ENCODE measurements around the gene SLC41A3. TPM values are rescaled to one million over a fixed set of nuclear protein-coding genes. Genes with fewer than 3 reads are reported as not detected.

Gene SLC41A3
- total and polyA plus RNA-seq, 10 of the 15 experiments (the other 5 are each of a cell fraction or from before 2014, with no cell fraction given): 8.3 to 29.5 (median 16.7) TPM

DNA sequence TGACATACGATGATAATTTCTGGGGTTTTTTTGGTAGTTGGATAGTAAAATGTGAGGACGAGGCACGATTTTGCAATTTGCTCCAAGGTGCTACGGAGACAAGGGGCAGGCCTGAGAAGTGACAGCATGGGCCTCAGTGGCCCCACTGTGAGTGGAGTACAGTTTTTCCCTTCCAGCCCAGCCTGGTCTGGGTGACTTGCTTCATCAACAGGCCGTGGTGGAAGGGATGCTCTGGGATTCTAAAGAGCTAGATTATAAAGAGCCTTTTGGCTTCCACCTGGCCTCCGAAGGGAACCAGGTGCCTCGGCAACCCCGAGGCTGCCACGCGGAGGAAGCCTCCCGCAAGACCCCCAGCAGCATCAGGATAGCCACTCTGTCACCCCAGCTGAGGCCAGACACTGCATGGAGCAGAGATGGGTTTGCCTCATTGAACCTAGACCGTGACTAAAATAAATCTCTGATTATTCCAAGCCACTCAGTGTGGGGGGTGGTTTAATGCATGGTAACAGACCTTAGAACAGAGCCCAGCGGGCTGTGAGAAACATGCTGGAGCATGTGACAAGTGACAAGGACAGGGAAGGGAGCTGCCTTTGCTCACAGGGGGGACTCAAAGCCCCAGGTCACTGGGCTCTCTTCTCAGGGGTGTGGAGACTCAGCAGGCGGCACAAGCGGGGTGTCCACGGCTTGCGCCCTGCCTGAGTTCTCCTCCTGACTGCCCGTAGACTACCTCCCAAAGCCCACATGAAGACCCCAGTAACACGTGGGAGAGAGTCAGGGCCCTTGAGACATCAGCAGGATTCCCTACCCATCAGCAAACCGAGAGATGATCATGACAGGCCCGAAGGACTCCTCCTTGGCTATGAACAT lies 22.6 kb upstream of the SLC41A3 start:
- Histone ChIP-seq H3K79me2 (ENCODE audit: control insufficient read depth, insufficient read depth, low read length) (no peaks in the 10 kb centered on the region), H3K9ac (ENCODE audit: control insufficient read depth, insufficient read depth, low read length) (no peak overlapping the region), H3K4me3 (no peak overlapping the region), H3K4me1 (ENCODE audit: control insufficient read depth, insufficient read depth, low read length) (no peaks in the 10 kb centered on the region), H3K27ac (ENCODE audit: control insufficient read depth, insufficient read depth) (no peak overlapping the region), H3K36me3 (ENCODE audit: control insufficient read depth in 2 of 2, insufficient read depth in 2 of 2, low read length in 1 of 2) (no peaks in the 10 kb centered on the region), H3K9me3 (replicated peaks; ENCODE audit: control insufficient read depth, insufficient read depth, low read length) (no peaks in the 10 kb centered on the region), H3K27me3 (replicated peaks in 1 of 2; ENCODE audit: control insufficient read depth in 2 of 2, insufficient read depth in 2 of 2, low read length in 1 of 2) (no peaks in the 10 kb centered on the region), H3K4me2 (ENCODE audit: control insufficient read depth, insufficient read depth) (no peak overlapping the region), H2AFZ (ENCODE audit: control insufficient read depth, low read depth, low read length) (no peak overlapping the region), H4K20me1 (ENCODE audit: control insufficient read depth, insufficient read depth) (no peaks in the 10 kb centered on the region)
- ChIA-PET SMC1A (ENCODE audit: uncharacterized antibody, unreplicated experiment) (no interaction called here), POLR2A (no interaction called here), RAD21 (ENCODE audit: unreplicated experiment) (no interaction called here), CTCF (no interaction called here)
- DNase-seq (ENCODE audit: low read depth, low spot score) (no peak), ATAC-seq (no peak), FAIRE-seq (no peak)
- no peak for TF ChIP-seq FOXM1 (IDR thresholded peaks at IDR 0.05; ENCODE audit: low read depth, low read length)
- in situ Hi-C loops (cut with MboI): no loop called here
- WGBS (ENCODE audit: insufficient coverage, insufficient replicate concordance, low lambda C conversion rate, missing lambda C conversion rate): 63% methylated on average over 21 of the region's 21 CpGs
- BruUV-seq (replicated peaks): no TSS peak
- intact Hi-C loops (cut with micrococcal nuclease; ENCODE audit: unreplicated experiment): no loop called here

- POLR2A ChIA-PET: no interaction called here
- no peak overlapping the region for H2AFZ ChIP-seq (ENCODE audit: control insufficient read depth, low read depth, low read length)
- no peak for DNase-seq (ENCODE audit: low read depth, low spot score)
- no peak overlapping the region for H3K4me3 ChIP-seq
- no peak for FAIRE-seq
- in situ Hi-C loops (cut with MboI) (no loop called here), intact Hi-C loops (cut with micrococcal nuclease; ENCODE audit: unreplicated experiment) (no loop called here)
- no peak overlapping the region for H3K27ac ChIP-seq (ENCODE audit: control insufficient read depth, insufficient read depth)
- peaks cover 3% of the 10 kb centered on the region; the same call in 1 of the 2 replicates for H3K4me1 ChIP-seq (ENCODE audit: control insufficient read depth, insufficient read depth, low read length)
- no peaks in the 10 kb centered on the region for H3K79me2 ChIP-seq (ENCODE audit: control insufficient read depth, insufficient read depth, low read length)
- WGBS (ENCODE audit: insufficient coverage, insufficient replicate concordance, low lambda C conversion rate, missing lambda C conversion rate): 61% methylated on average over 16 of the region's 16 CpGs
- H3K27me3 ChIP-seq (replicated peaks in 1 of 2; ENCODE audit: control insufficient read depth in 2 of 2, insufficient read depth in 2 of 2, low read length in 1 of 2): no peaks in the 10 kb centered on the region; a peak in 1 of 4 replicates
- RAD21 ChIA-PET (ENCODE audit: unreplicated experiment): no interaction called here
- H3K9ac ChIP-seq (ENCODE audit: control insufficient read depth, insufficient read depth, low read length): no peak overlapping the region
- BruUV-seq (replicated peaks): no TSS peak
- no peaks in the 10 kb centered on the region for H4K20me1 ChIP-seq (ENCODE audit: control insufficient read depth, insufficient read depth)
- SMC1A ChIA-PET (ENCODE audit: uncharacterized antibody, unreplicated experiment): no interaction called here
- H3K4me2 ChIP-seq (ENCODE audit: control insufficient read depth, insufficient read depth): no peak overlapping the region
- no peaks in the 10 kb centered on the region for H3K9me3 ChIP-seq (replicated peaks; ENCODE audit: control insufficient read depth, insufficient read depth, low read length)
- ATAC-seq: no peak
- TF ChIP-seq RAD21 (IDR thresholded peaks at IDR 0.05; ENCODE audit: insufficient read depth, low read depth, low read length): no peak
- CTCF ChIA-PET: no interaction called here
- no peaks in the 10 kb centered on the region for H3K36me3 ChIP-seq (ENCODE audit: control insufficient read depth in 2 of 2, insufficient read depth in 2 of 2, low read length in 1 of 2)
Measured at GRCh38 chr3:126105691-126106187, 21.8 kb upstream of the SLC41A3 start.
